ENCODE results near the gene ME3.
"Not testable (repeated sequence)": the region's sequence is repeated elsewhere in the genome, so short reads cannot be mapped to it uniquely, and the experiment has no call there.

DNA sequence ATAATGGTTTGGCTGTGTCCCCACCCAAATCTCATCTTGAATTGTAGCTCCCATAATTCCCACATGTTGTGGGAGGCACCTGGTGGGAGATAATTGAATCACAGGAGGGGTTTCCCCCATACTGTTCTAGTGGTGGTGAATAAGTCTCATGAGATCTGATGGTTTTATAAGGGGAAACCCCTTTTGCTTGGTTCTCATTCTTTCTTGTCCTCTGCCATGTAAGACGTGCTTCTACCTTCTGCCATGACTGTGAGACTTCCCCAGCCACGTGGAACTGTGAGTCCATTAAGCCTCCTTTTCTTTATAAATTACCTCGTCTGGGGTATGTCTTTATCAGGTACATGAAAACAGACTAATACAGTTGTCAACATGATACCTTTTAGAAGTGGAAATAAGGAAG lies 53.0 kb downstream of the ME3 start:
- TF ChIP-seq, protein P1, sequence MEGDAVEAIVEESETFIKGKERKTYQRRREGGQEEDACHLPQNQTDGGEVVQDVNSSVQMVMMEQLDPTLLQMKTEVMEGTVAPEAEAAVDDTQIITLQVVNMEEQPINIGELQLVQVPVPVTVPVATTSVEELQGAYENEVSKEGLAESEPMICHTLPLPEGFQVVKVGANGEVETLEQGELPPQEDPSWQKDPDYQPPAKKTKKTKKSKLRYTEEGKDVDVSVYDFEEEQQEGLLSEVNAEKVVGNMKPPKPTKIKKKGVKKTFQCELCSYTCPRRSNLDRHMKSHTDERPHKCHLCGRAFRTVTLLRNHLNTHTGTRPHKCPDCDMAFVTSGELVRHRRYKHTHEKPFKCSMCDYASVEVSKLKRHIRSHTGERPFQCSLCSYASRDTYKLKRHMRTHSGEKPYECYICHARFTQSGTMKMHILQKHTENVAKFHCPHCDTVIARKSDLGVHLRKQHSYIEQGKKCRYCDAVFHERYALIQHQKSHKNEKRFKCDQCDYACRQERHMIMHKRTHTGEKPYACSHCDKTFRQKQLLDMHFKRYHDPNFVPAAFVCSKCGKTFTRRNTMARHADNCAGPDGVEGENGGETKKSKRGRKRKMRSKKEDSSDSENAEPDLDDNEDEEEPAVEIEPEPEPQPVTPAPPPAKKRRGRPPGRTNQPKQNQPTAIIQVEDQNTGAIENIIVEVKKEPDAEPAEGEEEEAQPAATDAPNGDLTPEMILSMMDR (IDR thresholded peaks at IDR 0.05): not testable (repeated sequence)
- TF ChIP-seq POLR2A (IDR thresholded peaks at IDR 0.05): not testable (repeated sequence)
